ENCODE measurements around the gene CRYGA.
"Not testable (repeated sequence)": the region's sequence is repeated elsewhere in the genome, so short reads cannot be mapped to it uniquely, and the experiment has no call there.

Gene CRYGA

DNA sequence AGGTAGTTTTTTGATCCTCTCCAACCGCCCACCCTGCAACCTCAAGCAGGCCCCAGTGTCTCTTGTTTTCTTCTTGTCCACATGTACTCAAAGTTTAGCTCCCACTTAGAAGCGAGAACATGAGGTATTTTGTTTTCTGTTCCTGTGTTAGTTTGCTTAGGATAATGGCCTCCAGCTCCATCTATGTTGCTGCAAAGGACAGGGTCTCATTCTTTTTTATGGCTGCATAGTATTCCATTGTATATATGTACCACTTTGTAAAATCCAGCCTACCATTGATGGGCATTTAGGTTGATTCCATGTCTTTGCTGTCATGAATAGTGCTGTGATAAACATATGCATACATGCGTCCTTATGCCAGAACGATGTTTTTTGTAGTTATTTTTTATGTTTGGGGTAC, 36.3 kb downstream of the CRYGA start:
- no peak for DNase-seq (ENCODE audit: low read depth, low spot score)

DNA sequence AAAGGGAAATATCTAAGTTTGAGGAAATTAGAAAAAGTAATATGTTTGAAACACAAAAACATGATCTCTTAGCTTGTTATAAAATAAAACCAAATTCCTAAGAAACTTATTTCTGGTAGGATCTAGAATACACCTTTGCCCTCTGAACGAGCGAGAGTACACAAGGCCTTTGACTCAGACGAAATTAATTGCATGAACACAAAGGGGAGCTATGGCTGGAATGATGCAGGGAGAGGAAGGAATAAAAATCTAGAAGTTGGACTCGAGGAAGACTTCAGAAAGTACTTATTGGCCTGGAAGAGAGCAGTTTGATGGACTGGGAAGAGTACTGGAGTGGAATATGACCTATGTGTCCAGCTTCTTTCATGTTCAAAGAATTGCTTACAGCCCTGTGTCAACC, 38.1 kb downstream of the CRYGA start:
- DNase-seq (ENCODE audit: low read depth, low spot score) = no peak

DNA sequence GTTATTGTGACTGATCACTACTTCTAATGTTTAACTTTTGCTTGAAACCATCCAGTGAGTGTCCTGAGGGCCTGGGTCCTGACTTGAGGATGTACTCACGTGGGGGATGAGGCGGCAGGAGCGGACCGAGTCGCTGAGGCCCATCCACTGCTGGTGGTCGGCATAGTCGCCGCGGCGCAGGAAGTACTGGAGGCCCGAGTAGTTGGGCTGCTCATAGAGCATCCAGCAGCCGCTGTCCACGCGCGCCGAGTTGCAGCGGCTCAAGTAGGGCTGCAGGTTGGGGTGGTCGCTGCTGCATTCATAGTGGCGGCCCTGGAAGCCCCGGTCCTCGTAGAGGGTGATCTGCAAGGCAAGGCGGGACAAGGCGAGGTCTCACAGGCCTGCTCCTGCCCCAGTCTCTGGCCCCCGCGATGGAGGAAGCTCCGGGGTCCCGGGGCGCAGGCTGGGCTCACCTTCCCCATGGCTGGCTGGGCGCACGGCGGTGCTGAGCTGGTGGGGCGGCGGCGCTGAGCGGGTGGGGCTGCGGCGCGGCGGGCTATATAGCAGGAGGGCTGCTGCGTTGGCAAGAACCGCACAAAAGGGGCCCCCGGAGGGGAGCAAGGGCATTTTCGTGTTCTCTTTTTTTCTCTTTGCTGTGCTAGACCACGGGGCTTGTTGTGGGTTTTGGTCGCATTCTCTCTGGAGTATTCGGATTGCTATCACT, 39.2 kb downstream of the CRYGA start, which contains the start of gene CRYGD:
TSS of gene CRYGD (minus strand) at position 512 of the 703 bp plus-strand sequence. CDS start at position 461, 51 bp downstream.
- peak; percentile 44 for DNase-seq (ENCODE audit: low read depth, low spot score)

DNA sequence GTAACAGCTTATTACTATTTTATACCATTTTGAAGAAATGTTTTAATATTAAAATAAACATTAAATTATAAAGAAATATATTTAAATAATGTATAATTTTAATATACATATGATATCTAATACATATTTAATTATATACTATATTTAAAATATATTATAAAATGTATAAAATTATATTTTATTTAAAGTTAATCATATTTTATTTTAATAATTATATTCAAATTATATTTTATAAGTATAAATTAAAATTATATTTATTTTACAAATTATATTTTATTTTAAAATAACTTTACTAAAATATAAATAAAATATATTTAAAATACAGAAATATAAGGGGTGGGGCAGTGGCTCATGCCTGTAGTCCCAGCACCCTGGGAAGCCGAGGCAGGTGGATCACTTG, 41.1 kb downstream of the CRYGA start:
- DNase-seq (ENCODE audit: low read depth, low spot score) = no peak

DNA sequence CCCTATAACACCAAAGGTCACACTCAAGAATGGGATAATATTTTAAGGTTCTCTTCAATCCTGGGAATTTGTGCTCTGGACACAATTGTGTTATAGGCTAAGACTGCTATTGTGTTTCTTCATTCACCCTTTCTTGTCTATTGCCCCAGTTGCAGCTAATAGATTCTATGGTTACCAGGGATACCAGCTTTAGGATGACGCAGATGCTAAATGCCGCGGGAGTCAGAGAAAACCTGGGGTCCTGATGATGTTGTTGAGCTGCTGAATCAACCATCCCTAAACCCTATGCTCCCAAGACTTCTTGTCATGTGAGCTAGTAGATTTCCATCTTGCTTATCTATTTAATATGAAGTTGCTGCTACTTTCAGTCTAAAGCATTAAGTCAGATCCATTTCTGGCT, 44.5 kb downstream of the CRYGA start:
- no peak for DNase-seq (ENCODE audit: low read depth, low spot score)

DNA sequence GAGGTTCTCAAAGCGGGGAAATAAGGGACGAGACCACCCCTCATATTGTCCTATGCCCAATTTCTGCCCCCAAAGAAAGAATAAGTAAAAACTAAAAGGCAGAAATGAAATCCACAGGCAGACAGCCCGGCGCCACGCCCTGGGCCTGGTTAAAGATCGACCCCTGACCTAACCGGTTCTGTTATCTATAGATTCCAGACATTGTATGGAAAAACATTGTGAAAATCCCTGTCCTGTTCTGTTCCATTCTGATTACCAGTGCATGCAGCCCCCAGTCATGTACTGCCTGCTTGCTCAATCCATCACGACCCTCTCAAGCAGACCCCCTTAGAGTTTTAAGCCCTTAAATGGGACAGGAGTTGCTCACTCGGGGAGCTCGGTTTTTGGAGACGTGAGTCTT, 46.0 kb downstream of the CRYGA start:
- not testable (repeated sequence) for DNase-seq (ENCODE audit: low read depth, low spot score)

DNA sequence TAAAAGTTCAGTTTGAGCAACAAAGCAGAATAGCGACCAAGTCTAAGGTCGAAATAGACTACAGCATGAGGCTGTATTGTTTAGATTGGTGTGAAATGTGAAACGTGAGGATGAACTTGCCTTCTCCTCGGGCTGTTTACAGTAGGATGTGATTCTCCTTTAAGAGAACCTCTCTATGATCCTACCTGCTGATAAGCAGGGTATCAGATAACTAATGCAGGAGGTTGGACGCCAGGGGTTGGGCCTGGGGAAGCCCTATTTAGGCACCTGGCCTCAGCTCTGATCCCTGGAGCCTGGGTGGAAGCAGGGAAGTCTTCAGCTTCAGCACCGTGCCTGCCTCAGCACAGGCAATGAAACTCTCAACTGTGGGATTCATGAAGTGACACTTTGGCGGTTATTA, 50.4 kb downstream of the CRYGA start:
- no peak for DNase-seq (ENCODE audit: low read depth, low spot score)

DNA sequence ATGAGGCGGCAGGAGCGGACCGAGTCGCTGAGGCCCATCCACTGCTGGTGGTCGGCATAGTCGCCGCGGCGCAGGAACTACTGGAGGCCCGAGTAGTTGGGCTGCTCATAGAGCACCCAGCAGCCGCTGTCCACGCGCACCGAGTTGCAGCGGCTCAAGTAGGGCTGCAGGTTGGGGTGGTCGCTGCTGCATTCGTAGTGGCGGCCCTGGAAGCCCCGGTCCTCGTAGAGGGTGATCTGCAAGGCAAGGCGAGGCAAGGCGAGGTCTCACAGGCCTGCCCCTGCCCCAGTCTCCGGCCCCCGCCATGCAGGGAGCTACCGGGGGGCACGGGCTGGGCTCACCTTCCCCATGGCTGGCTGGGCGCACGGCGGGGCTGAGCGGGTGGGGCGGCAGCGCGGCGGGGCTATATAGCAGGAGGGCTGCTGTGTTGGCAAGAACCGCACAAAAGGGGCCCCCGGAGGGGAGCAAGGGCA, 51.1 kb downstream of the CRYGA start:
- not testable (repeated sequence) for DNase-seq (ENCODE audit: low read depth, low spot score)

All from astrocyte of the hippocampus (primary cell).